Measurements from ENCODE around the gene CISD3. TPM values are rescaled to one million over a fixed set of nuclear protein-coding genes. Genes with fewer than 3 reads are reported as not detected.

CISD3 gene
- total RNA-seq, 1 experiment from 2014 or later: 7.1 TPM

- peak; percentile 58 for DNase-seq (ENCODE audit: low read depth, low spot score)
- in situ Hi-C loops (cut with HindIII; ENCODE audit: low pct_unique_long_range_greater_than_20kb, low sequenced_read_pairs): no loop called here
These were observed 5.2 kb downstream of the CISD3 start for GRCh38 chr17:38735161-38735997.

DNA sequence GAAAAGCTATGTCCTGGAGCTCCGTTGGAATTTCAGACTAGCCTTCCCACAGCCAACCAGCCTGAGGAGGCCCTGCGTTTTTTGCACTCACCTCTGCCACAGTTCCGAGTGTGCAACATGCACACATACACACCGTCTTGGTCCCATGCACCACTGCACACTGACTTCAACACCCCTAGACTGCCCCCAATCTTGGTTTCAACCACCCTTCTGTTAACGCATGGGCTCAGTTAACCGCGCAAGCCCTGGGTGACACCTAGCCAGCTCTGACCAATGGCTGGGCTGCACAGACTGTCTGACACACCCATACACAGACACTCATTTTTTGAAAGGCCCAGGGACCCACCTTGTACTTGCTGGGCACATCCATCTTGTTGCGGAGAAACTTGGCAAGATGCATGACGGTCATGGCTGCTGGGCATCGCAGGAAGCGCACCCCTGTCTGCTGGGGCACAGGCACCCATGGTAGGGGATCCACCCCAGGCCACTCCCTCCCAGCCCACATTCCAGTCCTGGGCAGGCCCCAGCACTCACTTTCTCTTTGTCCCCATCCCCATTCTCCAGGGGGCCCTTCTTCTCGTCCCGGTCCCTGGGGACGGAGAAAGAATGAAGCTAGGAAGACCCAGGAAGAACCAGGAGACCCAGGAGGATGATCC lies 8.0 kb downstream of the CISD3 start:
- in situ Hi-C loops (cut with HindIII; ENCODE audit: low pct_unique_long_range_greater_than_20kb, low sequenced_read_pairs): no loop called here

GRCh38 chr17:38738686-38739085 lies 8.5 kb downstream of the CISD3 start:
- no peak for DNase-seq (ENCODE audit: low read depth, low spot score)
- in situ Hi-C loops (cut with HindIII; ENCODE audit: low pct_unique_long_range_greater_than_20kb, low sequenced_read_pairs): no loop called here

More for the DNA sequence above, 8.0 kb downstream of the CISD3 start:
- no peak for DNase-seq (ENCODE audit: low read depth, low spot score)

DNA sequence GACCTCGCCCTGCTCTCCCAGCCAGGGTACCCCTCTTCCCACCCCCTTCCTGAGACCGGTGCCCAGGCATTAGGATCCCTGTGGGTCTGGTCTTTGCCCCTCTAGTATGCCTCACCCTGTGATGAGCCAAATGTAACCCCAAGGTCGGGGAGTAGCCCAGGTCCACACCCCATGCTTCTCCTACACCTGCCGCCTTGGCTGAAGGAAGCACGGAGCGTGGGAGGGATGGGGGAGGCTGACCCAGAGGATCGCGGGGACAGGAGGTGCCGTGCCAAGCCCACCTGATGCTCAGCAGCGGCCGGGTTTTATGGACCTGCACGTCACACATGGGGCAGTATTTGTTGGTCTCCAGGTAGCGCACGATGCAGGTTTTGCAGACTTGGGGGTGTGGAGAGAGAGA lies 9.2 kb downstream of the CISD3 start:
- in situ Hi-C loops (cut with HindIII; ENCODE audit: low pct_unique_long_range_greater_than_20kb, low sequenced_read_pairs): no loop called here
- no peak for DNase-seq (ENCODE audit: low read depth, low spot score)

GRCh38 chr17:38740044-38740443 lies 9.9 kb downstream of the CISD3 start:
- DNase-seq (ENCODE audit: low read depth, low spot score): no peak

DNA sequence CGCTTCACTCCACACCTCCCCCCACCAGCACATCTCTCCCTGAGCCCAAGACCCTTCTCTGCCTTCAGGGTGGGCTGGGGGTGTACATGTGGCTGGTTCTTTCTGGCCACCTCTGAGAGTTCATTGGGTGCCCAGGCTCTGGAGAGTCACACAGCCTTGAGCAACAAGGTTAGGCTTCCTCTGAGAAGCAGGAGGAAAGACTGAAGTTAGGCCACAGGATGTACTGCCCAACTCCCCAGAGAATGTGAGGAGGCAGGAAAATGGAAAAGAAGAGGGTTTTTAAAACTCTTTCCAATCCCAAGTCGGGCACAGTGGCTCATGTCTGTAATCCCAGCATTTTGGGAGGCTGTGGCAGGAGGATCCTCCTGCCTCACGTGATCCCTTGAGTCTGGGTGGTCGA lies 10.7 kb downstream of the CISD3 start:
- in situ Hi-C loops (cut with HindIII; ENCODE audit: low pct_unique_long_range_greater_than_20kb, low sequenced_read_pairs): no loop called here
- DNase-seq (ENCODE audit: low read depth, low spot score): no peak

More at GRCh38 chr17:38740044-38740443, 9.9 kb downstream of the CISD3 start:
- in situ Hi-C loops (cut with HindIII; ENCODE audit: low pct_unique_long_range_greater_than_20kb, low sequenced_read_pairs): no loop called here

- in situ Hi-C loops (cut with HindIII; ENCODE audit: low pct_unique_long_range_greater_than_20kb, low sequenced_read_pairs): no loop called here
- DNase-seq (ENCODE audit: low read depth, low spot score): no peak
These were observed 11.3 kb downstream of the CISD3 start for GRCh38 chr17:38741461-38741860.

DNA sequence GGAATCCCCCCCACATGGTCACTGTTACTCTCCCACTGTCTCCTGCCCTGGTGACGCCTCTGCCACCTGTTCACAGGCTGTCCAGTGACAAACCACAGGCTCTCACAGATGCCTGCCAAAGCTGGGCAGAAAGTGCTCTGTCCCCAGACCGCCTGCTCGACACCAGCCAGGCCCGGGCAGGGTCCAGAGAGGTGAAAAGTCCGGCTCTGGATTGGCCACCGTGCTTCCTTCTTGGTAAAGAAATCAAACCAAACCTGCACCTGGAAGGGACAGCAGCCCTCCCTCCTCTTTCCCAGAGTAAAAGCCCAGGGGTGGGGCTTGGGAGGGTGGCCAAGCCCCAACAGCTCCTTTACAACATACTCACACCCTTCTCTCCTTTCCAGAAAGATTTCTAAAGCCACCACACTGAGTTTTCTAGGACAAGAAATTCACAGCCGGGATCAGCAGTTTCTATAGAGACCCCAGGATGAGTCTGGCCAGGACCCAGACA lies 11.8 kb downstream of the CISD3 start:
- DNase-seq (ENCODE audit: low read depth, low spot score): no peak
- in situ Hi-C loops (cut with HindIII; ENCODE audit: low pct_unique_long_range_greater_than_20kb, low sequenced_read_pairs): no loop called here

GRCh38 chr17:38742411-38743308 lies 12.5 kb downstream of the CISD3 start:
- DNase-seq (ENCODE audit: low read depth, low spot score): peak; percentile 39
- in situ Hi-C loops (cut with HindIII; ENCODE audit: low pct_unique_long_range_greater_than_20kb, low sequenced_read_pairs): no loop called here

- no peak for DNase-seq (ENCODE audit: low read depth, low spot score)
- in situ Hi-C loops (cut with HindIII; ENCODE audit: low pct_unique_long_range_greater_than_20kb, low sequenced_read_pairs): no loop called here
These were observed 13.5 kb downstream of the CISD3 start for GRCh38 chr17:38743556-38744171.

- in situ Hi-C loops (cut with HindIII; ENCODE audit: low pct_unique_long_range_greater_than_20kb, low sequenced_read_pairs): no loop called here
- DNase-seq (ENCODE audit: low read depth, low spot score): no peak
These were observed 15.4 kb downstream of the CISD3 start for GRCh38 chr17:38745545-38745944.

DNA sequence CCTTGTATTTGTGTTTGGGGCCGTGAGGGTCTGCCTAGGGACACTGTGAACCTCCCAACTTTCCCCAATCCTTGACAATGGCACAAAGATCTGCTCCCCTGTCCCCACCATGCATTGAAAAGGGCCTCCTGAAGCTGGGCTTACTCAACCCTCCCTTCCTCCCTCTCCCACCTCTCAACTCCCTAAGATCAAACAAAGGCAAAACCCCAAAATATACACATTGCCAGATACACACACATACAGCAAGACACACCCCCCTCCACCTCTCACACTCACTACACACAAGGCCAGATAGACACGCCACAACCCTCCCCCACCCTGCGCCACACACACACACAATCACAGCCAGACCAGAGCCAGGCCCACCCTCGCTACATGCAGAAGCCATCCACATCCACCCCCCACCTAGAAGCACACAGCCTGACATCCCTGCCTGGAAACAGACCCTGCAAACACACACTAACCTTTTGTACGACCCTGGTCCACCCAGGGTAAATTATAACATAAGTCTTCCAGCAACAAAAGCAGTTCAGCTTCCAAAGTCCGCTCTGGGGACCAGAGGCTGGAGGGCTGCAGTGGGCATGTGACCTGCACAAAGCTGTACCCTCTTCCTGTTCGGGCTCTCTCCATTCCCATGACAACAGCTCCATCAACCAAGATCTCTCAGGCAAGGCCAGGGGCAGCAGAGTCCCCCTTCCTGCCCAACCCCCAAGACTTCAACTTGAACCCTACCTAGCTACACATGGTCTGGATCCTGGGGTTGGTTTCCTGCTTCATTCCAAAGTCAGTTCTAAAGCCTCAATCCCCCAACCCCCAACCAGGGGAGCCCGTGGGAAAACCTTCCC lies 16.1 kb downstream of the CISD3 start:
- no peak for DNase-seq (ENCODE audit: low read depth, low spot score)
- in situ Hi-C loops (cut with HindIII; ENCODE audit: low pct_unique_long_range_greater_than_20kb, low sequenced_read_pairs): no loop called here

GRCh38 chr17:38746849-38747462 lies 16.8 kb downstream of the CISD3 start:
- DNase-seq (ENCODE audit: low read depth, low spot score): no peak
- in situ Hi-C loops (cut with HindIII; ENCODE audit: low pct_unique_long_range_greater_than_20kb, low sequenced_read_pairs): no loop called here

DNA sequence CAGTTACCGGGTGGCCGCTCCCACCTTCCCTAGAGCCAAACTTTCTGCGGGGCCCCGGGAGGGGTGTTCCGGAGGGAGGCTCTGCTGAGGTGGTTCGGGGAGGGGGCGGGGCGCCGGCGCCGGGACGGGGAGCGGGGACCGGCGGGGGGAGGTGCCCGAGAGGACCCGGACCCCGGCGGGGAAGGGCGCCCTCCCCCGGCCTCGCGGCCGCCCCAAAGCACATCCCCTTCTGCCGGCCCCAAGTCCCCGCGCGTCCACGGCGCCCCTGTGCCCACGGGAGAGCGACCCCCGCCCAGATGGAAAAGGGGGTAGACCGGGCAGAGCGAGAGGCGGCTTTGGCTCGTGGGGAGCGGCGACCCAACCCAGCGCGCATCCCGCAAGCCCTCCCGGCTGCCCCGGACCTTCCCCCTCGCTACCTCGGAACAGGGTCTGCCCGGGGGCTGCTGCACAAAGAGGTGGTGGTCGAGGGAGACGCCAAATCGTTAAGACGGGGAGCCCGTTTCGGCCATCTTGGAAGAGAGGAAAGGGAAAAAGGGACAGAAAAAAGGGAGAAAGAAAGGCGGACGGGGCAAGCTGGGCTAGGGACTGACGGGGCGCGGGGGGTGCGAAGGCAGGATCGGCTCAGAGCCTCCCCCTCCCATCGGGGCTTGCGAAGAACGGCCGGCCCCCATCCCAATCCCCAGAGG lies 17.5 kb downstream of the CISD3 start:
- DNase-seq (ENCODE audit: low read depth, low spot score): no peak
- in situ Hi-C loops (cut with HindIII; ENCODE audit: low pct_unique_long_range_greater_than_20kb, low sequenced_read_pairs): no loop called here

- in situ Hi-C loops (cut with HindIII; ENCODE audit: low pct_unique_long_range_greater_than_20kb, low sequenced_read_pairs): no loop called here
These were observed 18.2 kb downstream of the CISD3 start, which contains the start of gene PCGF2 for GRCh38 chr17:38748149-38748891. Gene PCGF2 (minus strand): TSS chr17:38748336. CDS start chr17:38740402, 7,934 bp downstream.

More at GRCh38 chr17:38748149-38748891, 18.2 kb downstream of the CISD3 start, which contains the start of gene PCGF2:
- DNase-seq (ENCODE audit: low read depth, low spot score): peak; percentile 92
